Endothelial cell of umbilical vein (primary cell): Measurements from ENCODE around the gene TOR1A. TPM values are rescaled to one million over a fixed set of nuclear protein-coding genes. Genes with fewer than 3 reads are reported as not detected.

Experiments
- BruUV-seq: library from RNA; stranded (reverse); fragments of 400-500 nt; replicated peaks from 2 replicates; lab custom pipeline; 2021; lab: Mats Ljungman, UMichigan
- CTCF ChIA-PET: fragments of 300-600, 350-600 bp; sonication (Branson Sonifier 250); formaldehyde crosslinking; loops from one replicate; lab custom pipeline; 2021; ENCODE audit warnings: antibody characterized with exemption, inconsistent platforms; lab: Charles Lee
- POLR2A ChIA-PET: fragments of 300-600, 350-600 bp; sonication (Branson Sonifier 250); formaldehyde crosslinking; loops from one replicate; lab custom pipeline; 2021; ENCODE audit warnings: antibody characterized with exemption, inconsistent platforms; lab: Charles Lee
- DNase-seq: peaks from one replicate; pipeline ENCODE4 v3.0.0-alpha.2; 2011; ENCODE audit warnings: low read depth, low spot score
- FAIRE-seq: peaks from 2 replicates; lab custom pipeline; 2011; peaks lifted over from hg19 to GRCh38; lab: Jason Lieb, UNC
- H2AFZ ChIP-seq: 2 replicates; pipeline ENCODE4 v1.6.0; 2012; ENCODE audit warnings: low read depth, low read length, control low read depth, inconsistent platforms
- H3K27ac ChIP-seq: 2 replicates; pipeline ENCODE4 v1.5.1; 2011; ENCODE audit warnings: low read depth, mild to moderate bottlenecking, control low read depth, low read length, moderate library complexity; ENCODE audit not compliant: insufficient read depth
- H3K27me3 ChIP-seq, 2 experiments: 2 replicates each; pipeline versions ENCODE4 v1.6.0 to v1.6.1; 2011; ENCODE audit warnings: low read length in 2 of 2, mixed read lengths in 1 of 2; ENCODE audit not compliant: control insufficient read depth in 2 of 2, insufficient read depth in 2 of 2
- H3K36me3 ChIP-seq, 2 experiments: 2 replicates in 1 of 2; 3 replicates in 1 of 2; pipeline ENCODE4 v1.5.1; 2011; ENCODE audit warnings: low read length in 2 of 2, mild to moderate bottlenecking in 1 of 2, moderate library complexity in 1 of 2; ENCODE audit not compliant: control insufficient read depth in 2 of 2, insufficient read depth in 2 of 2; ENCODE audit errors: extremely low read depth in 1 of 2
- H3K4me1 ChIP-seq: 3 replicates; pipeline ENCODE4 v1.5.1; 2011; ENCODE audit warnings: mild to moderate bottlenecking, low read length; ENCODE audit not compliant: control insufficient read depth, insufficient read depth; ENCODE audit errors: extremely low read depth
- H3K4me2 ChIP-seq: 2 replicates; pipeline ENCODE4 v1.6.1; 2011; ENCODE audit warnings: low read length, control low read depth, mixed read lengths; ENCODE audit not compliant: insufficient read depth
- H3K4me3 ChIP-seq, 3 experiments: fragments of 200-600 bp in 1 of 3; sonication (generic), shearing (Covaris generic) in 1 of 3; replicated peaks in 1 of 3; 2 replicates each; pipeline ENCODE4 v1.5.1; 2011 to 2016; ENCODE audit warnings: control low read depth in 3 of 3, low read length in 3 of 3, mild to moderate bottlenecking in 2 of 3, inconsistent platforms in 1 of 3, low read depth in 1 of 3, moderate library complexity in 1 of 3; ENCODE audit not compliant: insufficient read depth in 1 of 3
- H3K79me2 ChIP-seq: 2 replicates; pipeline ENCODE4 v1.6.0; 2012; ENCODE audit warnings: low read length, inconsistent platforms; ENCODE audit not compliant: control insufficient read depth, insufficient read depth
- H3K9ac ChIP-seq: replicated peaks from 2 replicates; pipeline ENCODE3; 2011; ENCODE audit warnings: low read length, control low read depth; ENCODE audit not compliant: insufficient read depth; ENCODE audit errors: extremely low read depth
- H3K9me1 ChIP-seq: replicated peaks from 3 replicates; pipeline ENCODE4 v1.6.0; 2011; ENCODE audit warnings: mild to moderate bottlenecking, low read length; ENCODE audit not compliant: control insufficient read depth, insufficient read depth; ENCODE audit errors: extremely low read depth
- H3K9me3 ChIP-seq: replicated peaks from 2 replicates; pipeline ENCODE4 v1.5.1; 2012; ENCODE audit warnings: low read length, inconsistent platforms; ENCODE audit not compliant: control insufficient read depth, insufficient read depth
- H4K20me1 ChIP-seq: replicated peaks from 2 replicates; pipeline ENCODE3; 2011; ENCODE audit warnings: mild to moderate bottlenecking, low read length; ENCODE audit not compliant: control insufficient read depth, insufficient read depth; ENCODE audit errors: extremely low read depth
- EZH2 ChIP-seq: IDR thresholded peaks from 2 replicates; pipeline ENCODE4 v1.6.1; 2012; ENCODE audit warnings: borderline replicate concordance, low read depth, mild to moderate bottlenecking, moderate library complexity, low read length, inconsistent platforms; ENCODE audit not compliant: severe bottlenecking
- FOS ChIP-seq: IDR thresholded peaks from 2 replicates; pipeline ENCODE4 v1.6.1; 2011; ENCODE audit warnings: mild to moderate bottlenecking, low read length, moderate library complexity, borderline replicate concordance; ENCODE audit not compliant: insufficient read depth
- JUN ChIP-seq: IDR thresholded peaks from 2 replicates; pipeline ENCODE4 v1.6.1; 2011; ENCODE audit warnings: borderline replicate concordance, low read depth; ENCODE audit not compliant: insufficient read length, insufficient read depth
- MAX ChIP-seq: IDR thresholded peaks from 2 replicates; pipeline ENCODE4 v1.6.1; 2011; ENCODE audit not compliant: insufficient read depth, insufficient read length
- POLR2A ChIP-seq: IDR thresholded peaks from 2 replicates; pipeline ENCODE4 v1.6.1; 2012; ENCODE audit warnings: low read depth, mild to moderate bottlenecking, control low read depth, low read length
- dilution Hi-C: fragments of 300-500 bp; cut with MboI; formaldehyde crosslinking; loops from one replicate; pipeline ENCODE4 v1.15.0; 2019; ENCODE audit warnings: low sequenced_read_pairs; ENCODE audit not compliant: extremely low pct_ligation_motif_present
- intact Hi-C: fragments of 100-400 bp; cut with micrococcal nuclease; formaldehyde crosslinking; loops from one replicate; pipeline ENCODE4 v1.10.0; 2022
- polyA plus RNA-seq, 4 experiments: library from polyadenylated mRNA; depleted of rRNA in 3 of 4; stranded (reverse) in 3 of 4; unstranded in 1 of 4; fragments of >200 nt; gene quantifications; 2 replicates each; pipeline versions ENCODE4 v1.2.1 to v1.2.3, GENCODE V29; 2011 to 2012; ENCODE audit warnings: missing spikeins in 1 of 4
- total RNA-seq: library from RNA; stranded (reverse); gene quantifications from 2 replicates; pipeline ENCODE4 v1.2.3, GENCODE V29; 2021
- TF ChIP-seq, protein P1 (sequence below), 2 donors: IDR thresholded peaks; 1 replicate in 1 of 2; 2 replicates in 1 of 2; pipeline ENCODE4 v1.5.1; 2011; ENCODE audit warnings: low read length in 2 of 2, mild to moderate bottlenecking in 2 of 2, moderate library complexity in 2 of 2, control low read depth in 1 of 2, inconsistent platforms in 1 of 2, low read depth in 1 of 2; ENCODE audit not compliant: insufficient read depth in 1 of 2; ENCODE audit errors: extremely low read depth in 1 of 2

The TOR1A gene
- total and polyA plus RNA-seq, 2 donors (not counting 3 experiments of a cell fraction or from before 2014, with no cell fraction given), result 57.8 to 89.8 TPM

DNA sequence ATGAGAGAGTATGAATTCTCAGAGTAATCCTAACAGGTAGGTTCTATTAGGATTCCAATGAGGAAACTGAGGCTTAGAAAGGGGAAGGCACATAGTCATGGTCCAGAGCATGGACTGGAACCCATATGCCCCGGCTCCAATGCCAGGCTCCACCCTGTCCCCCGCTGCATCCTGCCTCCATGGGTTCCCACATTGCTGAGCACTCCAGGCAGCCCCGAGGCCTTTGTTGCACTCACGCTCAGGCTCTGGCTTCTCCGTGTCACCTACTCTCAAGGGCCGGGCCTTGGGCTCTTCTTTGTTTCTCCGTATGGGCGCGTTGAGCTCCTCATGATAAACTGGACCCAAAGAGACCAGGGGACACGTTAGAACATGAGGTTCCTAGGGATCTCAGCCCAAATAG, 5.0 kb upstream of the TOR1A start:
- Histone ChIP-seq H4K20me1 (no peaks in the 10 kb centered on the region), H3K4me2 (no peak overlapping the region), H3K4me3 (no peak overlapping the region), H3K9me3 (no peaks in the 10 kb centered on the region), H2AFZ (no peak overlapping the region), H3K27ac (no peak overlapping the region), H3K79me2 (no peaks in the 10 kb centered on the region), H3K9ac (no peak overlapping the region), H3K36me3 (peaks cover 10 to 13% of the 10 kb centered on the region in 2 experiments), H3K9me1 (no peaks in the 10 kb centered on the region), H3K4me1 (no peaks in the 10 kb centered on the region), H3K27me3 (no peaks in the 10 kb centered on the region)
- FAIRE-seq, result no peak
- intact Hi-C loops (no loop called here), dilution Hi-C loops (no loop called here)
- no TSS peak for BruUV-seq
- TF ChIP-seq FOS (no peak), EZH2 (no peak), JUN (no peak), MAX (no peak), POLR2A (no peak)
- TF ChIP-seq, protein P1, sequence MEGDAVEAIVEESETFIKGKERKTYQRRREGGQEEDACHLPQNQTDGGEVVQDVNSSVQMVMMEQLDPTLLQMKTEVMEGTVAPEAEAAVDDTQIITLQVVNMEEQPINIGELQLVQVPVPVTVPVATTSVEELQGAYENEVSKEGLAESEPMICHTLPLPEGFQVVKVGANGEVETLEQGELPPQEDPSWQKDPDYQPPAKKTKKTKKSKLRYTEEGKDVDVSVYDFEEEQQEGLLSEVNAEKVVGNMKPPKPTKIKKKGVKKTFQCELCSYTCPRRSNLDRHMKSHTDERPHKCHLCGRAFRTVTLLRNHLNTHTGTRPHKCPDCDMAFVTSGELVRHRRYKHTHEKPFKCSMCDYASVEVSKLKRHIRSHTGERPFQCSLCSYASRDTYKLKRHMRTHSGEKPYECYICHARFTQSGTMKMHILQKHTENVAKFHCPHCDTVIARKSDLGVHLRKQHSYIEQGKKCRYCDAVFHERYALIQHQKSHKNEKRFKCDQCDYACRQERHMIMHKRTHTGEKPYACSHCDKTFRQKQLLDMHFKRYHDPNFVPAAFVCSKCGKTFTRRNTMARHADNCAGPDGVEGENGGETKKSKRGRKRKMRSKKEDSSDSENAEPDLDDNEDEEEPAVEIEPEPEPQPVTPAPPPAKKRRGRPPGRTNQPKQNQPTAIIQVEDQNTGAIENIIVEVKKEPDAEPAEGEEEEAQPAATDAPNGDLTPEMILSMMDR (IDR thresholded peaks at IDR 0.05; ENCODE audit: extremely low read depth in 1 of 2, insufficient read depth in 1 of 2, low read depth in 1 of 2, low read length in 2 of 2), result no peak
- DNase-seq, result no peak
- CTCF ChIA-PET, result interaction anchor here (1.0 kb wide), 1 partner anchor 9 kb away, joined by 3 read pairs; no protein-coding TSS in a partner anchor
- POLR2A ChIA-PET, result no interaction called here
